Neutrophil (primary cell): ENCODE results near the gene CEP170B.
"Not testable (repeated sequence)": the region's sequence is repeated elsewhere in the genome, so short reads cannot be mapped to it uniquely, and the experiment has no call there.

Source experiments
- H3K27ac ChIP-seq: fragments of 200-600 bp; sonication (generic); 2 replicates; pipeline ENCODE4 v1.5.1; 2016; ENCODE audit warnings: mild to moderate bottlenecking, moderate library complexity
- H3K27me3 ChIP-seq: fragments of 200-600 bp; sonication (generic); 2 replicates; pipeline ENCODE4 v1.6.0; 2016; ENCODE audit warnings: mild to moderate bottlenecking
- H3K36me3 ChIP-seq: fragments of 200-600 bp; sonication (generic); 2 replicates; pipeline ENCODE4 v1.5.1; 2017
- H3K4me1 ChIP-seq, 2 experiments: fragments of 200-600 bp in 1 of 2; sonication (generic) in 1 of 2; 1 replicate in 1 of 2; 2 replicates in 1 of 2; pipeline versions ENCODE4 v1.5.1 to v1.6.1; 2013 to 2016; ENCODE audit warnings: low read depth in 1 of 2, low read length in 1 of 2, mild to moderate bottlenecking in 1 of 2, moderate library complexity in 1 of 2; ENCODE audit not compliant: control insufficient read depth in 1 of 2, insufficient read depth in 1 of 2
- H3K4me3 ChIP-seq, 2 experiments: fragments of 200-600 bp in 1 of 2; sonication (generic) in 1 of 2; 1 replicate in 1 of 2; 2 replicates in 1 of 2; pipeline ENCODE4 v1.5.1; 2013 to 2016; ENCODE audit warnings: low read depth in 1 of 2, low read length in 1 of 2, mild to moderate bottlenecking in 1 of 2, moderate library complexity in 1 of 2
- H3K9me3 ChIP-seq: fragments of 200-600 bp; sonication (generic); 2 replicates; pipeline ENCODE4 v1.5.1; 2016
- CTCF ChIP-seq: fragments of 200-600 bp; sonication (generic); IDR thresholded peaks from 2 replicates; pipeline ENCODE4 v1.5.1; 2016; ENCODE audit warnings: antibody characterized with exemption

The CEP170B gene

GRCh38 chr14:104826189-104826860 lies 38.7 kb upstream of the CEP170B start:
- peak; percentile 98 for TF ChIP-seq CTCF
- Histone ChIP-seq H3K27me3 (peaks cover 60% of the 10 kb centered on the region), H3K9me3 (no peaks in the 10 kb centered on the region), H3K4me3 (peak overlapping the region; percentile 55 to 69), H3K27ac (peak overlapping the region; percentile 8), H3K36me3 (no peaks in the 10 kb centered on the region), H3K4me1 (peaks cover 18 to 24% of the 10 kb centered on the region in 2 experiments)

DNA sequence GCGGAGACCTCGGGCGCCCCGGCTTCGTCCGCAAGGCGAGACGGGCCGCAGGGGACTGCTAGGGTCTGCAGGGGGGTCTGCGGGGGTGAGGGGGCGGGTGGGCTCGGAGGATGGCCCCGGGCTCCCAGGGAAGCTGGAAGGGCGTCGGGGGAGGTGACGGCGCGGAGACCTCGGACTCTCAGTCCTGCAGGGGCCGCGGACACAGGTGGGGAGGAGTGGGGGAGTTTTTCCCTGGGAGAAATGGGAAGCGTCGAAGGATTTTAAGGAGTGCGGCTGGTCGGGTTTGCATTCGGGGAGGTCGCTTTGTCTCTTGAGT lies 38.2 kb upstream of the CEP170B start:
- Histone ChIP-seq H3K27me3 (peaks cover 60% of the 10 kb centered on the region), H3K4me3 (peak overlapping the region; percentile 29 to 69), H3K4me1 (peaks cover 18 to 24% of the 10 kb centered on the region in 2 experiments), H3K9me3 (no peaks in the 10 kb centered on the region), H3K36me3 (no peaks in the 10 kb centered on the region), H3K27ac (no peak overlapping the region)
- TF ChIP-seq CTCF = no peak

- Histone ChIP-seq H3K9me3 (no peaks in the 10 kb centered on the region), H3K27me3 (peaks cover 60% of the 10 kb centered on the region), H3K36me3 (no peaks in the 10 kb centered on the region), H3K27ac (peak overlapping the region; percentile 18), H3K4me1 (peaks cover 18 to 24% of the 10 kb centered on the region in 2 experiments), H3K4me3 (peak overlapping the region; percentile 29 to 69)
- TF ChIP-seq CTCF = peak; percentile 37
Measured at GRCh38 chr14:104827177-104828055, 37.7 kb upstream of the CEP170B start.

DNA sequence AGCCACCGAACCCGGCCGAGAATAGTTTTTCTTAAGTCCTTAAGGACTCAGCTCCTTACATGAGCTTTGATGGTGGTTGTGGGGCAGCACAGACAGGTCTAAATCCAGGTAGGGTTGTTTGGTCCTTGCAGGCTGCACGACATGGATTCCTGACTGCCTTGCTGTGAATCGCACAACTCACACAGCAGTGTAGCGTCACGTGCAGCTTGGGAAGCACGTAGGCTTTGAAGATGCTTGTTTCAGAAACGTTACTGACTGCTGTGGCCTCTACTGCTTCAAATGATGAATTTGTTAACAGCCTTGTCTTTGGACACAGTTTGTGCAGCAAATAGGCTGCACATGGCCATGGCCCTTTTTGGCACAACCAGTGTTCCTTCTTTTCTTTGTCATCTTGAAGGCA lies 34.3 kb upstream of the CEP170B start:
- no peak for TF ChIP-seq CTCF
- no peak overlapping the region for H3K4me3 ChIP-seq
- peaks cover 15 to 20% of the 10 kb centered on the region in 2 experiments for H3K4me1 ChIP-seq
- no peaks in the 10 kb centered on the region for H3K36me3 ChIP-seq
- no peaks in the 10 kb centered on the region for H3K9me3 ChIP-seq
- no peak overlapping the region for H3K27ac ChIP-seq
- peaks cover 40% of the 10 kb centered on the region for H3K27me3 ChIP-seq

- not testable (repeated sequence) for H3K4me3 ChIP-seq, H3K9me3 ChIP-seq, H3K4me1 ChIP-seq, H3K27ac ChIP-seq, H3K36me3 ChIP-seq
- H3K27me3 ChIP-seq = peaks cover 26% of the 10 kb centered on the region
Measured at GRCh38 chr14:104836171-104836935, 28.7 kb upstream of the CEP170B start.
